Mesenchymal stem cell (in vitro differentiated cells and primary cell): Measurements from ENCODE around the gene SEPTIN2.

Experiments used
- DNase-seq: peaks from one replicate; pipeline ENCODE4 v3.0.0-alpha.2; 2013
- H2AFZ ChIP-seq: one replicate; pipeline ENCODE4 v1.6.1; 2013; ENCODE audit warnings: low read depth, mild to moderate bottlenecking, control low read depth, inconsistent platforms, low read length, moderate library complexity
- H2AK5ac ChIP-seq: 2 replicates; pipeline ENCODE4 v1.6.1; 2013; ENCODE audit warnings: low read length, moderate library complexity, mild to moderate bottlenecking, inconsistent platforms; ENCODE audit not compliant: severe bottlenecking
- H2BK120ac ChIP-seq: one replicate; pipeline ENCODE4 v1.6.1; 2013; ENCODE audit warnings: low read depth, mild to moderate bottlenecking, inconsistent platforms, low read length, moderate library complexity
- H2BK12ac ChIP-seq, 2 experiments: one replicate each; pipeline ENCODE4 v1.6.1; 2013; ENCODE audit warnings: inconsistent platforms in 2 of 2, low read length in 2 of 2, mild to moderate bottlenecking in 2 of 2, moderate library complexity in 2 of 2, control low read depth in 1 of 2
- H2BK15ac ChIP-seq: one replicate; pipeline ENCODE4 v1.6.1; 2013; ENCODE audit warnings: mild to moderate bottlenecking, low read depth, inconsistent platforms; ENCODE audit not compliant: poor library complexity, severe bottlenecking
- H2BK5ac ChIP-seq: 2 replicates; pipeline ENCODE4 v1.6.1; 2013; ENCODE audit warnings: low read depth, mild to moderate bottlenecking, low read length, control low read depth, inconsistent platforms; ENCODE audit not compliant: poor library complexity, severe bottlenecking
- H3K14ac ChIP-seq, 2 experiments: one replicate each; pipeline ENCODE4 v1.6.1; 2013; ENCODE audit warnings: inconsistent platforms in 2 of 2, low read length in 2 of 2, control low read depth in 1 of 2, mild to moderate bottlenecking in 1 of 2, moderate library complexity in 1 of 2
- H3K18ac ChIP-seq, 2 experiments: one replicate each; pipeline ENCODE4 v1.6.1; 2013; ENCODE audit warnings: inconsistent platforms in 2 of 2, low read length in 2 of 2, control low read depth in 1 of 2, low read depth in 1 of 2, mild to moderate bottlenecking in 1 of 2
- H3K23ac ChIP-seq, 2 experiments: one replicate each; pipeline ENCODE4 v1.6.1; 2013; ENCODE audit warnings: inconsistent platforms in 2 of 2, low read length in 2 of 2, mild to moderate bottlenecking in 2 of 2, moderate library complexity in 2 of 2, control low read depth in 1 of 2
- H3K27ac ChIP-seq: 2 replicates; pipeline ENCODE4 v1.5.1; 2013; ENCODE audit warnings: mild to moderate bottlenecking, moderate library complexity, low read length, control low read depth, inconsistent platforms; ENCODE audit not compliant: poor library complexity, severe bottlenecking
- H3K27me3 ChIP-seq, 2 experiments: 2 replicates each; pipeline versions ENCODE4 v1.6.1 to v1.7.0; 2013; ENCODE audit warnings: low read length in 2 of 2, mild to moderate bottlenecking in 2 of 2, moderate library complexity in 2 of 2, control low read depth in 1 of 2, inconsistent platforms in 1 of 2; ENCODE audit not compliant: control insufficient read depth in 1 of 2, insufficient read depth in 1 of 2
- H3K36me3 ChIP-seq, 2 experiments: 2 replicates each; pipeline versions ENCODE4 v1.6.1 to v1.7.0; 2013; ENCODE audit warnings: low read length in 2 of 2, control low read depth in 1 of 2, inconsistent platforms in 1 of 2, low read depth in 1 of 2, mild to moderate bottlenecking in 1 of 2; ENCODE audit not compliant: insufficient read depth in 2 of 2, control insufficient read depth in 1 of 2
- H3K4ac ChIP-seq, 2 experiments: one replicate each; pipeline ENCODE4 v1.6.1; 2013; ENCODE audit warnings: inconsistent platforms in 2 of 2, low read length in 2 of 2, mild to moderate bottlenecking in 2 of 2, moderate library complexity in 2 of 2, control low read depth in 1 of 2, low read depth in 1 of 2
- H3K4me1 ChIP-seq: 2 replicates; pipeline ENCODE4 v1.6.1; 2013; ENCODE audit warnings: low read depth, low read length, control low read depth; ENCODE audit not compliant: control insufficient read depth, insufficient read depth
- H3K4me2 ChIP-seq: 2 replicates; pipeline ENCODE4 v1.6.1; 2013; ENCODE audit warnings: low read length, mild to moderate bottlenecking, inconsistent platforms; ENCODE audit not compliant: poor library complexity, severe bottlenecking
- H3K4me3 ChIP-seq, 2 experiments: 2 replicates each; pipeline versions ENCODE4 v1.5.1 to v1.7.0; 2013; ENCODE audit warnings: low read length in 2 of 2, mild to moderate bottlenecking in 2 of 2, control low read depth in 1 of 2, low read depth in 1 of 2; ENCODE audit not compliant: insufficient read depth in 1 of 2
- H3K79me1 ChIP-seq: replicated peaks from 2 replicates; pipeline ENCODE4 v1.6.1; 2013; ENCODE audit warnings: mild to moderate bottlenecking, control low read depth, low read length, inconsistent platforms; ENCODE audit not compliant: poor library complexity, severe bottlenecking
- H3K9ac ChIP-seq: 2 replicates; pipeline ENCODE4 v1.7.0; 2013; ENCODE audit warnings: mild to moderate bottlenecking, low read length, moderate library complexity
- H3K9me3 ChIP-seq: 2 replicates; pipeline ENCODE4 v1.7.0; 2013; ENCODE audit warnings: mild to moderate bottlenecking, low read length; ENCODE audit not compliant: control insufficient read depth
- H4K8ac ChIP-seq: one replicate; pipeline ENCODE4 v1.6.1; 2013; ENCODE audit warnings: inconsistent platforms, mild to moderate bottlenecking, low read length, moderate library complexity
- H4K91ac ChIP-seq: one replicate; pipeline ENCODE4 v1.6.1; 2013; ENCODE audit warnings: mild to moderate bottlenecking, low read length, inconsistent platforms
- WGBS: methylation state at CpG from one replicate; pipeline ENCODE4 v1.1.7; 2013; ENCODE audit warnings: mixed read lengths; 5-methylcytosine and 5-hydroxymethylcytosine counted together

Gene SEPTIN2

DNA sequence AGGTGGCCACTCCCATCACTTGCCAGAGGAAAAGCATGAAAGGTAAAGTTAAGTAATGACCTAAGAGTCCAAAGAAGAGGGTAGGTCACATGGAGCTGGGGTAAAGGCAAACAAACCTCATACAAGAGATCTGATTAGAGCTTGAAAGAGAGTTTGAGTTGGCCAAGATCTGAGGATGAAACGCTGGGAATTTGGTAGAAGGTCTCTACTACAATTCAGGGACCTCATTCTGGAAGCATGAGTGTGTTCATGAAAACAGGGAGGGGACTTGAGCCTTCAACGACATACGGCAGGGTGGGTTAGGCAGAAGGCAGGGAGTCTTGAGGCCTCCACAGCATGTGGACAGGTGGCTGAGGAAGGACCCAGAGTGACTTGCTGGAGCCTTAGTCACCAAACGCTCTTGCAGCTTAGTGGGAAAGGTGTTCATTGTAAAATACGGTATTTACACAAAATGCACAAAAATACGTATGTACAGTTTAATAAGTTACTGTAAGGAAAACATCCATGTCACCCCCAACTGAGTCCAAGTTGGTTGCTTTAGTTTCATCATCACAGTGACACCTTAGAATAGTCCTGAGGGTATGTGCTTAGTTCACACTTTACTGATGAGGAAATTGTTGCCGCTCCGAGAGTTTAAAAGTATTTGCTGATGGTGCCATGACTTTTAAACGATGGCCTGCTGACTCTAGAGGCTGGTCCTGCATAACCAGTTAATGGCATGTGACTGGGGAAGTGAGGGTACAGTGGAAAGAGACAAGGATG, 35.3 kb downstream of the SEPTIN2 start:
- H4K8ac ChIP-seq, result no peak overlapping the region
- no peak overlapping the region for H2BK120ac ChIP-seq
- H3K9ac ChIP-seq, result no peak overlapping the region
- no peak overlapping the region for H3K14ac ChIP-seq
- peaks cover 44 to 91% of the 10 kb centered on the region in 2 experiments for H3K36me3 ChIP-seq
- H3K4me1 ChIP-seq, result peaks cover 22% of the 10 kb centered on the region
- H3K23ac ChIP-seq, result no peak overlapping the region
- peak overlapping the region; percentile 95 for H2AK5ac ChIP-seq
- H3K27me3 ChIP-seq, result no peaks in the 10 kb centered on the region
- no peak overlapping the region for H3K4me3 ChIP-seq
- no peaks in the 10 kb centered on the region for H3K79me1 ChIP-seq
- H2BK12ac ChIP-seq, result no peak overlapping the region
- DNase-seq, result no peak
- H3K4ac ChIP-seq, result no peak overlapping the region
- peak overlapping the region; percentile 75 for H2BK5ac ChIP-seq
- peak overlapping the region; percentile 51 for H3K4me2 ChIP-seq
- no peak overlapping the region for H3K18ac ChIP-seq
- H2BK15ac ChIP-seq, result no peak overlapping the region
- no peaks in the 10 kb centered on the region for H3K9me3 ChIP-seq
- WGBS, result 95% methylated on average over 9 of the region's 9 CpGs
- no peak overlapping the region for H2AFZ ChIP-seq
- H4K91ac ChIP-seq, result no peak overlapping the region
- H3K27ac ChIP-seq, result peak overlapping the region; percentile 77

DNA sequence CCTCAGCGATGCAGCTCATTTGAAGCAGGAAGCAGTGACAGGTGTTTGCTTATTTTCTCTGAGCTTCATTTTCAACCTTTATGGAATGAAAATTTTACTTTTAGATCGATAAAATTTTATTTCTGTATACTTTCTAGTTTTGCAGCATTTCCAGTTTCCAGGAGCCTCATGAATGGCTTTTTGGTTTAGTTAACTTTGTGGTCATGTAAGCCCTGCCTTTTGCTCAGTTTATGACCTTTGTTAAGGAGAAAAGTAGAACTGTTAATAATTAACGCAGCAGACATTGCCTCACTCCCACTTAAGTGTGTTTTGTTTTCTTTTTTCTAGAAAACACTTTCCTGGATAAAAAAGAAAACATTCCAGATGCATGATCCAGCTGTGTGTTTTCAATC, 35.9 kb downstream of the SEPTIN2 start:
- Histone ChIP-seq H2BK12ac (no peak overlapping the region), H3K27ac (peak overlapping the region; percentile 77), H3K4ac (no peak overlapping the region), H3K4me1 (peaks cover 22% of the 10 kb centered on the region), H2BK120ac (no peak overlapping the region), H2BK15ac (no peak overlapping the region), H4K91ac (no peak overlapping the region), H2AFZ (no peak overlapping the region), H3K79me1 (peaks cover 3% of the 10 kb centered on the region), H4K8ac (no peak overlapping the region), H3K4me3 (no peak overlapping the region), H3K23ac (no peak overlapping the region), H3K18ac (no peak overlapping the region), H3K14ac (no peak overlapping the region), H3K9ac (no peak overlapping the region), H3K9me3 (no peaks in the 10 kb centered on the region), H3K27me3 (no peaks in the 10 kb centered on the region), H3K36me3 (peaks cover 40 to 85% of the 10 kb centered on the region in 2 experiments), H2BK5ac (no peak overlapping the region), H3K4me2 (peak overlapping the region; percentile 1), H2AK5ac (no peak overlapping the region)
- WGBS, result no CpG with 5 or more reads among the region's 3 CpGs
- no peak for DNase-seq

GRCh38 chr2:241352227-241352626, 36.5 kb downstream of the SEPTIN2 start:
- no peak overlapping the region for H4K8ac ChIP-seq
- H3K79me1 ChIP-seq, result peaks cover 4% of the 10 kb centered on the region
- DNase-seq, result no peak
- H3K4me2 ChIP-seq, result no peak overlapping the region
- H2AK5ac ChIP-seq, result no peak overlapping the region
- no peak overlapping the region for H2AFZ ChIP-seq
- 100% methylated on average over 1 of the region's 3 CpGs for WGBS
- no peak overlapping the region for H4K91ac ChIP-seq
- no peaks in the 10 kb centered on the region for H3K27me3 ChIP-seq
- peaks cover 22% of the 10 kb centered on the region for H3K4me1 ChIP-seq
- no peak overlapping the region for H3K14ac ChIP-seq
- no peak overlapping the region for H3K4ac ChIP-seq
- no peak overlapping the region for H2BK12ac ChIP-seq
- peak overlapping the region; percentile 35 for H2BK5ac ChIP-seq
- no peak overlapping the region for H3K18ac ChIP-seq
- no peaks in the 10 kb centered on the region for H3K9me3 ChIP-seq
- no peak overlapping the region for H2BK15ac ChIP-seq
- H3K36me3 ChIP-seq, result peaks cover 34 to 79% of the 10 kb centered on the region in 2 experiments
- H3K9ac ChIP-seq, result no peak overlapping the region
- peak overlapping the region; percentile 77 for H3K27ac ChIP-seq
- H3K4me3 ChIP-seq, result no peak overlapping the region
- no peak overlapping the region for H3K23ac ChIP-seq
- no peak overlapping the region for H2BK120ac ChIP-seq

DNA sequence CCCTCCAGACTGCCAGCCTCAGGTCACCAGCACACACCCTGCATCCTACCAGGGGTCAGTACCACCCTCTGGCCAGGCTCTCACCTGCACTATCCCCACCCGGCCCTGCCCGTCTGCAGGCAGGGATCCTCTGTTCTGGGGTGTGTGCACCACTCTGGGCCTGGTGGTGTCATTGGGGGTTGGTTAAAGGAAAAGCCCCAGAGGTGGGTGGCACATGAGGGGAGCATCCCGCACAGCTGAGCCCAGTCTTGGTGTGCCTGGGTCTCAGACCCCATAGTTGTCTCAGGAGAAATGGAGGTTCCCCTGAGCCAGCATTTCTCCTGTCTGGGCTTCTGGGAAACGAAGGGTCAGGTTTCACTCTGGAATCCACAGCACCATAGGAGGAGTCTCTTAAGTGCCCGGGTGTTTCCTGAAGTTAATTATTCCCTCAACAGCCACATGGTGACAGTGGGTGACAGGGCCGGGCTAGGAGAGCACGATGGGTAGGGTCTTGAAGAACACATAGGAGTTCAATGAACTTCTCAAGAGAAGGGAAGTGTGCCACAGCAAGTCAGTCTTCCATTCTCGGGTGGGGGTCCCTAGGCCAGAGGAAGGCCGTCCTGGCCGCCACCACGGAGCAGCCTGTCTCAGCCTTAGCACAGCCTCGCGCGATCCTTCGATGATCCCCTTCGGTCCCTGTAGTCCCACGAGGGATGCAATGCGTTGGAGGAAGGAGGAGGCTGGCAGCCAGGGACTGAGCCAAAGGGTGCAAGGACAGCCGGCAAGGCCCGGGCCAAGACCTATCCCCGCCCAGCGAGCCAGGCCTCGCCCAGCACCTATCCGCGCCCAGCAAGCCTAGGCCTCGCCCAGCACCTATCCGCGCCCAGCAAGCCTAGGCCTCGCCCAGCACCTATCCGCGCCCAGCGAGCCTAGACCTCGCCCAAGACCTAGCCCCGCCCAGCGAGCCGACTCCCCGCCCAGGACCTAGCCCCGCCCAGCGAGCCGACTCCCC, 39.2 kb downstream of the SEPTIN2 start:
- Histone ChIP-seq H4K8ac (peak overlapping the region; percentile 98), H3K4me3 (peak overlapping the region; percentile 9 to 48), H3K9ac (no peak overlapping the region), H3K18ac (peak overlapping the region; percentile 81 to 91), H3K9me3 (no peaks in the 10 kb centered on the region), H4K91ac (peak overlapping the region; percentile 76), H3K23ac (no peak overlapping the region), H3K4ac (peak overlapping the region in 1 of 2 experiments; percentile 6), H2BK120ac (no peak overlapping the region), H3K27ac (peak overlapping the region; percentile 94), H2BK12ac (peak overlapping the region; percentile 33 to 97), H2AFZ (no peak overlapping the region), H3K27me3 (no peaks in the 10 kb centered on the region), H2BK15ac (no peak overlapping the region), H2BK5ac (peak overlapping the region; percentile 11), H3K14ac (peak overlapping the region in 1 of 2 experiments; percentile 50), H3K4me1 (peaks cover 29% of the 10 kb centered on the region), H2AK5ac (peak overlapping the region; percentile 92), H3K36me3 (peaks cover 18 to 53% of the 10 kb centered on the region in 2 experiments), H3K79me1 (peaks cover 7% of the 10 kb centered on the region), H3K4me2 (peak overlapping the region; percentile 3)
- peak; percentile 78 for DNase-seq
- 30% methylated on average over 17 of the region's 40 CpGs for WGBS
